ENCODE results near the gene BAD.

- no peak for TF ChIP-seq CTCF (conservative IDR thresholded peaks at IDR 0.05; ENCODE audit: low read length)
- TF ChIP-seq EZH2phosphoT487 (IDR thresholded peaks at IDR 0.05; ENCODE audit: borderline replicate concordance, low read depth, low read length), result no peak
These were observed 49.7 kb downstream of the BAD start for GRCh38 chr11:64234647-64235379.

Measured in OCI-LY7 (cell line).